SK-N-SH (cell line): ENCODE data around the gene TMEM109.

Source experiments
- EP300 ChIP-seq, 2 experiments: IDR thresholded peaks; 2 replicates each; pipeline versions ENCODE4 v1.4.0 to v1.6.1; 2012; ENCODE audit warnings: borderline replicate concordance in 1 of 2, low read depth in 1 of 2, low read length in 1 of 2
- MAX ChIP-seq: IDR thresholded peaks from 2 replicates; pipeline ENCODE4 v1.4.0; 2012; ENCODE audit warnings: low read depth
- RAD21 ChIP-seq: IDR thresholded peaks from 2 replicates; pipeline ENCODE4 v1.6.1; 2012; ENCODE audit warnings: mild to moderate bottlenecking, low read length
- SIN3A ChIP-seq: IDR thresholded peaks from 2 replicates; pipeline ENCODE4 v1.6.1; 2012; ENCODE audit warnings: low read depth, mild to moderate bottlenecking, low read length, moderate library complexity, borderline replicate concordance
- TF ChIP-seq, protein P1 (sequence below): fragments of 200-600 bp; sonication (generic); IDR thresholded peaks from 2 replicates; pipeline ENCODE4 v1.6.1; 2017; ENCODE audit warnings: antibody characterized with exemption, mild to moderate bottlenecking, moderate library complexity

GRCh38 chr11:60932605-60933356 lies 18.8 kb downstream of the TMEM109 start:
- TF ChIP-seq EP300 (IDR thresholded peaks at IDR 0.05; ENCODE audit: borderline replicate concordance in 1 of 2, low read depth in 1 of 2, low read length in 1 of 2) = no peak
- TF ChIP-seq, protein P1, sequence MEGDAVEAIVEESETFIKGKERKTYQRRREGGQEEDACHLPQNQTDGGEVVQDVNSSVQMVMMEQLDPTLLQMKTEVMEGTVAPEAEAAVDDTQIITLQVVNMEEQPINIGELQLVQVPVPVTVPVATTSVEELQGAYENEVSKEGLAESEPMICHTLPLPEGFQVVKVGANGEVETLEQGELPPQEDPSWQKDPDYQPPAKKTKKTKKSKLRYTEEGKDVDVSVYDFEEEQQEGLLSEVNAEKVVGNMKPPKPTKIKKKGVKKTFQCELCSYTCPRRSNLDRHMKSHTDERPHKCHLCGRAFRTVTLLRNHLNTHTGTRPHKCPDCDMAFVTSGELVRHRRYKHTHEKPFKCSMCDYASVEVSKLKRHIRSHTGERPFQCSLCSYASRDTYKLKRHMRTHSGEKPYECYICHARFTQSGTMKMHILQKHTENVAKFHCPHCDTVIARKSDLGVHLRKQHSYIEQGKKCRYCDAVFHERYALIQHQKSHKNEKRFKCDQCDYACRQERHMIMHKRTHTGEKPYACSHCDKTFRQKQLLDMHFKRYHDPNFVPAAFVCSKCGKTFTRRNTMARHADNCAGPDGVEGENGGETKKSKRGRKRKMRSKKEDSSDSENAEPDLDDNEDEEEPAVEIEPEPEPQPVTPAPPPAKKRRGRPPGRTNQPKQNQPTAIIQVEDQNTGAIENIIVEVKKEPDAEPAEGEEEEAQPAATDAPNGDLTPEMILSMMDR = no peak
- TF ChIP-seq MAX = no peak
- TF ChIP-seq SIN3A = no peak
- TF ChIP-seq RAD21 = no peak
